SU-DHL-6 (cell line): ENCODE measurements around the gene SCD5.

Experiments
- H2AFZ ChIP-seq: fragments of 200-600 bp; sonication (generic); 2 replicates; pipeline ENCODE4 v1.6.1; 2014; ENCODE audit warnings: low read depth, mild to moderate bottlenecking, moderate library complexity, mixed read lengths, antibody characterized with exemption, low read length; ENCODE audit not compliant: severe bottlenecking
- H3F3A ChIP-seq: fragments of 200-600 bp; shearing (Covaris generic); 2 replicates; pipeline ENCODE4 v1.6.0; 2016; ENCODE audit warnings: antibody characterized with exemption, mild to moderate bottlenecking; ENCODE audit not compliant: insufficient read depth
- H3K27ac ChIP-seq: fragments of 200-600 bp; sonication (generic); 2 replicates; pipeline ENCODE4 v1.5.1; 2016; ENCODE audit warnings: low read depth, mild to moderate bottlenecking, low read length, moderate library complexity, mixed read lengths
- H3K27me3 ChIP-seq: fragments of 200-600 bp; sonication (generic), shearing (Covaris generic); 2 replicates; pipeline ENCODE4 v1.6.0; 2014; ENCODE audit warnings: mild to moderate bottlenecking, low read length
- H3K36me3 ChIP-seq: fragments of 200-600 bp; sonication (generic); 2 replicates; pipeline ENCODE4 v1.6.1; 2014; ENCODE audit warnings: mild to moderate bottlenecking, low read length, mixed read lengths
- H3K4me2 ChIP-seq: fragments of 300-600, 200-600 bp; shearing (Covaris generic), sonication (generic); 2 replicates; pipeline ENCODE4 v1.6.0; 2014; ENCODE audit warnings: low read length, low read depth, mild to moderate bottlenecking; ENCODE audit not compliant: poor library complexity, severe bottlenecking
- H3K4me3 ChIP-seq: fragments of 200-600 bp; sonication (generic); 2 replicates; pipeline ENCODE4 v1.5.1; 2014; ENCODE audit warnings: antibody characterized with exemption, low read length, mild to moderate bottlenecking, mixed read lengths; ENCODE audit not compliant: insufficient read depth, poor library complexity, severe bottlenecking
- H3K79me2 ChIP-seq: fragments of 200-600 bp; sonication (generic); 2 replicates; pipeline ENCODE4 v1.6.1; 2014; ENCODE audit warnings: mild to moderate bottlenecking, low read length, moderate library complexity; ENCODE audit not compliant: insufficient read depth
- H3K9ac ChIP-seq: fragments of 200-600 bp; sonication (generic); 2 replicates; pipeline ENCODE4 v1.7.0; 2014; ENCODE audit warnings: mild to moderate bottlenecking, low read length
- H3K9me2 ChIP-seq: fragments of 200-600 bp; sonication (generic); replicated peaks from 2 replicates; pipeline ENCODE4 v1.6.1; 2014; ENCODE audit warnings: low read length; ENCODE audit not compliant: insufficient read depth
- H3K9me3 ChIP-seq: fragments of 200-600 bp; sonication (generic); 2 replicates; pipeline ENCODE4 v1.6.1; 2014; ENCODE audit warnings: low read length, mixed read lengths; ENCODE audit not compliant: insufficient read depth
- H4K20me1 ChIP-seq: fragments of 200-600 bp; sonication (generic); 2 replicates; pipeline ENCODE4 v1.6.1; 2014; ENCODE audit warnings: low read depth, mild to moderate bottlenecking, antibody characterized with exemption, low read length, moderate library complexity, mixed read lengths
- EZH2phosphoT487 ChIP-seq: fragments of 200-600 bp; sonication (generic), shearing (Covaris generic); conservative IDR thresholded peaks from 2 replicates; pipeline ENCODE4 v1.6.1; 2018; ENCODE audit warnings: mild to moderate bottlenecking, antibody characterized with exemption, low read length, moderate library complexity, mixed read lengths
- TF ChIP-seq, protein P1 (sequence below): fragments of 200-600 bp; sonication (generic); IDR thresholded peaks from one replicate; pipeline ENCODE4 v1.5.1; 2017; ENCODE audit warnings: antibody characterized with exemption, mild to moderate bottlenecking, low read length, moderate library complexity; ENCODE audit not compliant: insufficient read depth, poor library complexity, severe bottlenecking

Gene SCD5

DNA sequence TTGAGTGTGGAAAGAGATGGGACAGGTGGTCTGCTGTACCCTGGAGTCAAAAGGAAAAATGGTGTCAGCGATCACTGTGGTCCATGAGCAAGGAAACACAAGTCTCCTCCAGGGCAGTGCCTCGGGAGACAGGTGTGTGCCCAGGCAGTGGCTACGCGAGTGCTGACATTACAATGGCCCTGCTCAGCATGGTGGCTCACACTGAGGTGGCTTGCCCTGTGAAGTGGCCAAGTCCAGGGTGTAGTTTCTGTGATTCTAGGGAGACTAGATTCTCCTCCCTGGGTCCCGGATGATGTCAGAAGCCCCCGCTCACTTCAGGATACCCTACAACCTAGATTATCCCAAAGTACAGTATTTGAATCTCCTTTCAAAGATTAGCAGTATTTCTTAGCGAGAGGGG is 192.0 kb downstream of the SCD5 start:
- H4K20me1 ChIP-seq: no peaks in the 10 kb centered on the region
- H3K36me3 ChIP-seq: no peaks in the 10 kb centered on the region
- H3K4me2 ChIP-seq: no peak overlapping the region
- TF ChIP-seq, protein P1, sequence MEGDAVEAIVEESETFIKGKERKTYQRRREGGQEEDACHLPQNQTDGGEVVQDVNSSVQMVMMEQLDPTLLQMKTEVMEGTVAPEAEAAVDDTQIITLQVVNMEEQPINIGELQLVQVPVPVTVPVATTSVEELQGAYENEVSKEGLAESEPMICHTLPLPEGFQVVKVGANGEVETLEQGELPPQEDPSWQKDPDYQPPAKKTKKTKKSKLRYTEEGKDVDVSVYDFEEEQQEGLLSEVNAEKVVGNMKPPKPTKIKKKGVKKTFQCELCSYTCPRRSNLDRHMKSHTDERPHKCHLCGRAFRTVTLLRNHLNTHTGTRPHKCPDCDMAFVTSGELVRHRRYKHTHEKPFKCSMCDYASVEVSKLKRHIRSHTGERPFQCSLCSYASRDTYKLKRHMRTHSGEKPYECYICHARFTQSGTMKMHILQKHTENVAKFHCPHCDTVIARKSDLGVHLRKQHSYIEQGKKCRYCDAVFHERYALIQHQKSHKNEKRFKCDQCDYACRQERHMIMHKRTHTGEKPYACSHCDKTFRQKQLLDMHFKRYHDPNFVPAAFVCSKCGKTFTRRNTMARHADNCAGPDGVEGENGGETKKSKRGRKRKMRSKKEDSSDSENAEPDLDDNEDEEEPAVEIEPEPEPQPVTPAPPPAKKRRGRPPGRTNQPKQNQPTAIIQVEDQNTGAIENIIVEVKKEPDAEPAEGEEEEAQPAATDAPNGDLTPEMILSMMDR: no peak
- TF ChIP-seq EZH2phosphoT487: no peak
- H3K27ac ChIP-seq: no peak overlapping the region
- no peaks in the 10 kb centered on the region for H3K79me2 ChIP-seq
- H3K9me2 ChIP-seq: no peaks in the 10 kb centered on the region
- H3K9ac ChIP-seq: no peak overlapping the region
- no peak overlapping the region for H3K4me3 ChIP-seq
- no peak overlapping the region for H2AFZ ChIP-seq
- H3K9me3 ChIP-seq: no peaks in the 10 kb centered on the region
- H3K27me3 ChIP-seq: no peaks in the 10 kb centered on the region
- H3F3A ChIP-seq: no peaks in the 10 kb centered on the region

DNA sequence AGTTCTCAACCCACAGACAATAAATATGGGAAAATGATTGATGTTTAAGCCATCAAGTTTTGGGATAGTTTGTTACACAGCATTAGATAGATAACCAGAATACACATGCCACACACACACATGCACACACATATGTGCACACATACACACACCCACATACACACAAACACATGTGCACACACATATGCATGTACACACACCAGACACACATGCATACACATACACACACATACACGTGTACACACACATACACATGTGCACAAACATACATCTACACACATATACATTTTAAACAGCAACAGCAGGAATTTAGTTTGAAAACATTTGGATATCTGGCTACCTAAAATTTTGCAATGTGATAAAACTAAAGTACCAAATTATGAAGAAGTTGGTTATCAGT is 194.1 kb downstream of the SCD5 start:
- no peaks in the 10 kb centered on the region for H3K36me3 ChIP-seq
- H2AFZ ChIP-seq: no peak overlapping the region
- no peaks in the 10 kb centered on the region for H3K79me2 ChIP-seq
- H3K4me2 ChIP-seq: no peak overlapping the region
- no peak overlapping the region for H3K4me3 ChIP-seq
- H3K27ac ChIP-seq: no peak overlapping the region
- no peaks in the 10 kb centered on the region for H3K27me3 ChIP-seq
- no peaks in the 10 kb centered on the region for H3K9me3 ChIP-seq
- no peaks in the 10 kb centered on the region for H3K9me2 ChIP-seq
- no peaks in the 10 kb centered on the region for H3F3A ChIP-seq
- no peaks in the 10 kb centered on the region for H4K20me1 ChIP-seq
- no peak overlapping the region for H3K9ac ChIP-seq
- TF ChIP-seq, protein P1: no peak
- no peak for TF ChIP-seq EZH2phosphoT487

DNA sequence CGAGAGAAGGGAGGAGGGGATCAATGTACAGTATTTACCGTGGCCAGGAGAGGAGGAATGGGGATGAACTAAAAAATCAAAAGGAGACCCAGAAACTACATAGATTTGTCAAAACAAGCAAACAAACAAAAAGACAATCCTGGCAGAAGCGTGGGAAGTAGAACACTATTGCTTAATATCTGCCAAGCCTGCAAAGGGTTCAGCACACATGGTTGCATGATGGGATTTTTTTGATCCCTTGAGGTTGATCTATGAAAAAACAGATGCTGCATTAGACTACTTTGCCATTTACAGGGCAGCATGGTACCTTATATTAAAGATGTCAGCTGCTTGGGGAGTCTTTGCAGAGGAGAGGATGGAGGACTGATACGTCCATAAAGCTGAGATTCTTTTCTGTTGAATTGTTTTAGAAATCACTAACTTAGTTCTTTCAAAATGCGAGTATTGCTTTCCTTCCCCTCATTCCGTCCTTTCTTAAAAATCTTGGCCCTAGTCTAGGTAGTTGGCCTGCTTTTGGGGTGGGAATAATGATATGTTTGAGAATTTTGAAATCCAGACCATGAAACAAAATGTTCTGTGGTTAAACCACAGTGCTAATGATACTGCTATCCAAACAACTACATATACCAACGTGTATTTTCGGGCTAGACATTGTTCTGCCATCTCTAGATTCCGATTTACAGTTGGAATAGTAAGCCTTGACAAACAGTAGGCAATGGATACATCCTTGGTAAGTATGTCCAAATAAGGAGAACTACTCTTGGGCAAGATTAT is 197.2 kb downstream of the SCD5 start:
- H3K79me2 ChIP-seq: no peaks in the 10 kb centered on the region
- no peaks in the 10 kb centered on the region for H3F3A ChIP-seq
- no peaks in the 10 kb centered on the region for H3K9me3 ChIP-seq
- H3K36me3 ChIP-seq: no peaks in the 10 kb centered on the region
- H3K4me2 ChIP-seq: no peak overlapping the region
- no peak overlapping the region for H3K27ac ChIP-seq
- no peak overlapping the region for H2AFZ ChIP-seq
- H3K4me3 ChIP-seq: no peak overlapping the region
- no peaks in the 10 kb centered on the region for H3K27me3 ChIP-seq
- no peak overlapping the region for H3K9ac ChIP-seq
- no peaks in the 10 kb centered on the region for H3K9me2 ChIP-seq
- no peak for TF ChIP-seq EZH2phosphoT487
- TF ChIP-seq, protein P1: no peak
- H4K20me1 ChIP-seq: no peaks in the 10 kb centered on the region
